NCI-H1694 (cell line): ENCODE measurements around the gene RASA1.
"Not testable (repeated sequence)": the region's sequence is repeated elsewhere in the genome, so short reads cannot be mapped to it uniquely, and the experiment has no call there.

Source experiments
- DNase-seq: peaks from one replicate; lab custom pipeline; 2025; lab: John Stamatoyannopoulos, UW

Gene RASA1

DNA sequence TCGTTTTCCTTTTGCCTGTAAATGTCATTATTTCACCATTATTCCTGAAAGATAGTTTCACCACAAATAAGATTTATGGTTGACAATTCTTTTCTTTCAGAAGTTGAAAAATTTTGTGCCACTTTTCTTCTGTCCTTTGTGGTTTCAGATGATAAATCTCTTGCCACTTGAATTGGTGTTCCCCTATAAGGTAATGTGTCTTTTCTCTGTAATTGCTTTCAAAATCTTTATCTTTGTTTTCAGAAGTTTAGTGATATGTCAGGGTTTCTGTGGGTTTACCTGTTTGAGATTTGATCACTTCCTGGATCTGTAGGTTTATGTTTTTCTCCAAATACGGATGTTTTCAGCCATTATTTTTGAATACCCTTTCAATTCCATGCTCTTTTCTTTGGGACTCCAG is 14.6 kb downstream of the RASA1 start:
- DNase-seq: no peak

DNA sequence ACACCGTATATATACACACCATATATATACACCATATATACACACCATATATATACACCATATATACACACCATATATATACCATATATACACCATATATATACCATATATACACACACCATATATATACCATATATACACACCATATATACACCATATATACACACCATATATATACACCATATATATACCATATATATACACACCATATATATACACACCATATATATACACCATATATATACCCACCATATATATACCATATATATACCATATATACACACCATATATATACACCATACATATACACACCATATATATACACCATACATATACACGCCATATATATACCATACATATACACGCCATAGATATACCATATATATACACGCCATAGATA is 19.6 kb downstream of the RASA1 start:
- DNase-seq: not testable (repeated sequence)

DNA sequence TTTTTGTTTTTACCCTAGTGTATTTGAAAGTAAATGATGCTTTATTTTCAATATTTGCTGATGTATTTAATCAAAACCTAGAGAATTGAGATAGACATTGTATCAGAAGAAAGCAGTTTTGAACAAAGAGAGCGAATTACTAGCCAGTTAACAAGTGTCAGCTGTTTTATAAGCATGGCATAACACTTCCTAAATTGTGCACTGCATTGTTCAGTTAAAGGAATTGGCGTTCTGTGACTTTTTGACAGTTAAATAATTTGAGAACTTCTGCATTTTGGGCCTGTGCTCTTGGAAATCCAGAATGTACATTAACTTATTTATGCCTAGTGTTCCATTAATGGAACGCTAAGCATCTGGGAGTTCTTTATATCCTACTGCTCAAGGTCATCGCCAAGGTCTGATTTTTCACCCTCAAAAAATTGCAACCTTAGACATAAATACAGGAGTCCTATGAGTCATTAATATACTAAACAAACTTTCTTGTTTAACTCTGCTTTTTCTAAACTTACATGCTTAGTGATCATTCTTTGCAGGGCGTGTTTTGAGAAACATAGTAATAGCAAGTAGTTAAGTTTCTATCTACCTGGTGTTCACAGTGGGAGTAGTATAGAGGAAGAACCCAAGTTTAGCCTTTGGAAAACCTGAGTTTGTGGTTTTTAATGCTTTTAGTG is 31.1 kb downstream of the RASA1 start:
- DNase-seq: no peak

DNA sequence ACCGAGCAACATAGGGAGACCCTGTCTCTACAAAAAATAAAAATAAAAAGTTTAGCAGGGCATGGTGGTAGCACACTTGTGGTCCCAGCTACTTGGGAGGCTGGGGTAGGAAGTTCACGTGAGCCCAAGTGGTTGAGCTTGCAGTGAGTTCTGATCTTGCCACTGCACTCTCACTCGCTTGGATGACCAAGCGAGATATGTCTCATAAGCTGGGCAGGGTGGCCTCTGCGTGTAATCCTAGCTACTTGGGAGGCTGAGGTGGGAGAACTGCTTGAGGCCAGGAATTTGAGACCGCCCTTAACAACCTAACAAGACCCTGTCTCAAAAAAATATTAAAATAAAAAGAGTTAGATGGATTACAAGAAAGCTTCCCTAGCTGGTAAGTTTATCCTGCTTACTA is 32.5 kb downstream of the RASA1 start:
- DNase-seq: no peak

DNA sequence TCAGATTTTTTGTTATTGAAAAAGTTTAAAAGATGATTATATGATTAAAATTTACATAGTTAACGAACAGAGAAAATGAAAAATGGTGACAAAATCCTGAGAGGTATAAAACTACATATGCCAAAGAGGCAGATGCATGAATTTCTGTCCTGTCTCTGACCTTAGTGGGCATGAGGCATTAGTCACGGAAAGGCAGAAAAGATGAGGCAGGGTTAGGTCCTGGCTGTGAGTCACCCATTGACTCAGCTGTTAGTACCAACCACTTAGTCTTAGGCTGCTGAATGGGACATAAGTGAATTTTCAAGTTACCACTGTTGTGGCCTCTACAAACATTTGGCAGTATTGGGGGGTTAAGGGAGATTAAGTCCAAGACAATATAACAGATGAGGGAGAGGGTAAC is 33.1 kb downstream of the RASA1 start:
- no peak for DNase-seq

DNA sequence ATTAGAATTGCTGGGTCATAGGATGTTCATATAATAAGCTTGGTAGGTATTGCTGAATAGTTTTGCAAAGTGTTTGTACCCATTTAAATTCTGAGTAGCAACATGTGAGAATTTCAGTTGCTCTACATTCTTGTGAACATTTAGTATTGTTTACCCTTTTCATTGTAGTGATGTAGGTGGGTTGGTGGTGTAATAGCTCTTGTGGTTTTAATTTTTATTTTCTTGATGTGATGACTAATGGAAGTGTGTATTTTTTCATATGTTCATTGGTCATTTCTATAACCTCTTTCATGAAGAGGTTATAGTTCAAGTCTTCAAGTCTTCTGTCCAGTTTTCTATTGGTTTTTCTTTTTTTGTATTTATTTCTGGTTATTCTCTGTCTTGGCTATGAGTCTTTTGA is 34.4 kb downstream of the RASA1 start:
- DNase-seq: no peak

DNA sequence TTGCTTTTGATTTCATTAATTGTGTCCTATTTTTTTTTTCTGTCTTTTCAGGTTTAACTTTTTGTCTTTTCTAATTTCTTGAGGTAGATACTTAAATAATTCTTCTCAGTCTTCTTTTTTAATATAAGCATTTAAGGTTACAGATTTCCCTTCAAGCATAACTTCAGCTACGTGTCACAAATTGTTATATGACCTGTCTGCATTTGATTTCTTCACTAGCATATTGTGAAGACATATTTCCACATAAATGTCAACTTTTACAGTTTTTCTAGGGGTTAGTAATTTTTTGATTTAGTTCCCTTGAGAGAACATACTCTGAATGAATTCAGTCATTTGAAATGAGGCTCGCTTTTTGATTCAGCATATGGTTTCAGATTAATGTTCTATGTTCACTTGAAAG is 35.6 kb downstream of the RASA1 start:
- no peak for DNase-seq

DNA sequence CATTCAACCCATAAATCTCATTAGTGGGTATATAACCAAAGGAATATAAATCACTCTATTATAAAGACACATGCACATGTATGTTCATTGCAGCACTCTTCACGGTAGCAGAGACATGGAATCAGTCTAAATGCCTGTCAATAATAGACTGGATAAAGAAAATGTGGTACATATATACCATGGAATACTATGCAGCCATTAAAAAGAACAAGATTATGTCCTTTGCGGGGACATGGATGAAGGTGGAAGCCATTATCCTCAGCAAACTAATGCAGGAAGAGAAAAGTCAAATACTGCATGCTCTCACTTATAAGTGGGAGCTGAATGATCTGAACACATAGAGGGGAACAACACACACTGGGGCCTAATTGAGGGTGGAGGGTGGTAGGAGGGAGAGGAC is 38.4 kb downstream of the RASA1 start:
- DNase-seq: not testable (repeated sequence)

DNA sequence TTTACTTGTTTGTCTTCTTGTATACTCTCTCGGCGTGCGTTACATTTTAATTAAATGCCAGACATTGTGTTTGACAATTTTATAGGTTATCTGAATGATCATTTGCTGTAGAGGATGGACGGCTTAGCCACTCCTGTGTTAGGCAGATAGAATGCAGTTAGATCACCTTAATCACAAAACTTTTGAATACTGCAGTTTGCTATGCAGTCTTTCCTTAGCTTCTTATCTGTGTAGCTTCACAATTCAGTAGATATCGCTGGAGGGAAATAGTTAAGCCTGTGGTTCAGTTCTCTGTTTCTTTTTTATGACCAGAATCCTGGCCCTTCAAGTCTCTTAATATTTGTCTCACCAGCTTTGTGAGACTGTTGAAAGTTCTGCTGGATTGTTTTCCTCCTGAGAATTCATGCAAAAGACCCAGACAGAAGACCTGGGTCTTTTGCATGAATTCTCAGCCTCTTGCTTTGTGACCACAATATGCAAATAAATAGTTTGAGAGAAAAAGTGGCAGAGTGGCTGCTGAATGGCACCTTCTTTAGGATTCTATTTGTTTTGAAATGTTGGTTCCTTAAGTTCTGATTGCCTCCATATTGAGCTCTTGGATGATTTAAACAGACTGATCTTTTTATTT is 40.2 kb downstream of the RASA1 start:
- DNase-seq: no peak

DNA sequence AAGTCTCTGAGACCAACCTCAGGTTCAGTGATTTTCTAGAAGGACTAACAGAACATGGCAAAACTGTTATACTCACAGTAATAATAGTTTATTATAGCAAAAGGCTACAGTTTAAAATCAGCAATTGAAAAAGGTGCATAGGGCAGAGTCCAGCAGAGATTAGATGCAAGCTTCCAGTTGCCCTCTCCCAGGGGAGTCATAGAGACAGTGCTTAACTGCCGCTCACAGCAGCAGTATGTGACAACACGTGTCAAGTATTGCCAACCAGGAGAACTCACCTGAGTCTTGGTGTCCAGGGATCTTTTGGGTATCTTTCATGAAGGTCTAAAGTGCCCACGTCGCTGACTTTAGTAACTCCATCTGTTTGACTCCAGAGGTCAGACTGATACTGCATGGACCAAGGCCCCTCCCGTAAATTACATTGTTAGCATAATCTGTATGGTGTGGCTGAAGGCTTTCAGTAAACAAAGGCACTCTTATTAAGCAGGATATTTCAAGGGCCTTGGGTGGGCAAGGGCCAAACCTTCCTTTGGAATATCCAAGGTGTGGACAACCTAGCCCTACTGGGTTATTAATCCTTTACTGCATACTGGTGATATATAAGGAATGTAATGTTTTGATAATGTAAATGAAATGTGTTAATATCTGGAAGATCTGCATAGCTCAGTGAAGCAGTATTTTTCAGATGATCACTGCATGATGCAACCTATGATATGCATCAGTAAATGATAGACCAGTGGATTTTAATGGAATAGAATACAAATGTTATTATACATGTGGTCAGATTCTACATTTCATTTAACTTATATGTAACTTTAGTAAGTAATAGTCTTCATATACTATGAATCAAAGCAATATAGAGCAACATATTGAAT is 44.0 kb downstream of the RASA1 start:
- no peak for DNase-seq

DNA sequence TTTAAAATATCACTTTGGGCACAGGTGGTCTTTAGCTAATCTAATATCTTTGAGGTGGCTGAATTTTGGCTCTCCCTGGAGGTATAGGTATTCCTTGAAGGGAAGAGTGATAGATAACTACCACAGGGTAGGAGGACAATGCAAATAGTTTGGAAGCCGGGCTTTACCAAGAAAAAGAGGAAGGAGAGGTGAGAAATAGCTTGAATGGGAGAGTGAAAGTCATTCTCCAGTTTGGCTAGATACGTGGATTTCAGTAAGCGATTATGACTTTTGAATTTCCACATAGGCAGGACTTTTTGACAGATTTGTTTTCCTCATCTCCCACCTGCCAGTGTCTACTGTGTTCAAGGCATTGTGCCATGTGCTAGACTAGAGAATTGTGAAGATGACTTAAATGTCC is 45.5 kb downstream of the RASA1 start:
- DNase-seq: no peak

GRCh38 chr5:87319469-87319868 is 51.8 kb downstream of the RASA1 start:
- no peak for DNase-seq

DNA sequence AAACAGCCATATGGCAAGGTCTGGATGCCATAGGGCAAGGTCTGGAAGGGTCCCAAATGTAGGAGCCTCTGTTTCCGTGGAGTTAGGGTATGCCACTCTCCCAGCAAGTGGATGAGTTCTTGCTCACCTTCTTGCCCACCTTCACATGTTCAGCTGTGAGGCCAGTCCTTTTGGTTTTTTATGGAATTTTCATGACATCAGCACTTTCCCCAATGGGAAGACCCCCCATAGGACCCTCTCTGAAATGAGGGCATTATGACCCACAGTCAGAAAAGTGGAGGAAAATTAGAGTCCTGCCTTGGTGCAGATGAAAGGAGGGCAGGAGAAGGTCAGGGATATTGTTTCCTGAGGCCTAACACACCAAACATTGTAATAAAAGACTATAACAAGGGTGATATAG is 53.9 kb downstream of the RASA1 start:
- DNase-seq: no peak

GRCh38 chr5:87322381-87322780 is 54.7 kb downstream of the RASA1 start:
- DNase-seq: no peak

GRCh38 chr5:87327998-87328397 is 60.3 kb downstream of the RASA1 start:
- no peak for DNase-seq

DNA sequence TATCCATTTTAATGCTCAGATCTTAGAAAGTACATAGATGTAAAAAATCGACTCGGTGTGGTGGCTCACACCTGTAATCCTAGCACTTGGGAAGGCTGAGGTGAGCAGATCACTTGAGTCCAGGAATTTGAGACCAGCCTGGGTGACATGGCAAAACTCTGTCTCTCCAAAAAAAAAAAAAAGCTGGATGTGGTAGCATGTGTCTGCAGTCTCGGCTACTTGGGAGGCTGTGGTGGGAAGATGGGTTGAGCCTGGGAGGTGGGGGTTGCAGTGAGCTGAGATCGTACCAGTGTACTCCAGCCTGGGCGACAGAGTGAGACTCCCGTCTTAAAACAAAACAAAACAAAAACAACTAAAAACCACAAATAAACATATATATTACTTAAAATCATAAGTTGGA is 61.4 kb downstream of the RASA1 start:
- no peak for DNase-seq

DNA sequence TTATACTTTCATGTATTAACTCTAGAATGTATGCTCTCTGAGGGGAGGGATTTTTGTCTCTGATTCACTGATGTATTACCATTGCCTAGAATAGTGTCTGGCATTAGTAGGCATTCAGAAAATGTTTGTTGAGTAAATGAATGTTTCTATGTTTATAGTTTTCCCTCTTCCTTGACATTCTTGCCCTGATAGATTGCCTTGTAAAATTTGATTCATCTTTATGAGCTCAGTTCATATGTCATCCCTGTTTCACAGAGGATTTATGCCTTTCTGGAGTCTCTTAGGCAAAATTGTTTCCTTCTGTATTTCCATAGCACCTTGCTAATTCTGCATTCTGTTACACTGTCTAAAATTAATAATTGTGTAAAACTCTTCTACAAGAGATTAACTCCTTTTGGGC is 72.3 kb downstream of the RASA1 start:
- DNase-seq: no peak

- DNase-seq: no peak
Measured at GRCh38 chr5:87340716-87341115, 73.0 kb downstream of the RASA1 start.

DNA sequence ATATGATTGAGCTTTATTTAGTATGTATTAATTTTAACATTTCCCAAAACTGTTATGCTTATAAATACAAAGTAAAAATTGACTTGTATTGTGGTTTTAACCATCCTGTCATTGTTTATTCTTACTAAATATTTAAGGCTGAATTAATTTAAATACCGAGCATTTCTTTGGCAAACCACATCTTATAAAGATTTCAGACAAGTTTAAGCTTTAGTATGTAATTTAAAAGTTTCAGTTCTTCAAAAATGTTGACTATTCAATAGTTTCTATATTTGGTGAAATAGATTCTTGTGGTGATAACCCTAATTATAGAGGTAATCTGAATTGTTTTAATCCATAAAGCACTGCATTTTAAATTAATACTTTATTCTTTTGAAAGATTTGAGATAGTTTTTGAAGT is 79.6 kb downstream of the RASA1 start:
- DNase-seq: no peak

DNA sequence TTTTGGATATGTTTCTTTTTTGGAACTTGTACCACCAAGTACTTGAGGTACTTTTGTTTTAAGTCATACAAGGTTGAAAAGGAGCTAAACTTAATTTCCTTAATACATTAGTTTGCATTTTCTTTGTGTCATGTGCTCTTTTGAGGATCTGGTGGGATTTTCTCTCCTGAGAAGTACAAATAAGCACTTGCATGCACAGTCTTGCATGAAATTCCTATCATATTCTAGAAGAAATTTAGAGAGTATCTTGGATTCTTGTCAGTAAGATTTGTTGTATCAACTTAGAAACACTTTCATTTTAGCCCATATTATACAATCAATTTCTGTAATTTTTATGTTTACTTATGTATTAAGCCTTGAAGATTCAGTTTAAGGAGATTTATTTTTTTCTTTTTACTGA is 80.2 kb downstream of the RASA1 start:
- no peak for DNase-seq

DNA sequence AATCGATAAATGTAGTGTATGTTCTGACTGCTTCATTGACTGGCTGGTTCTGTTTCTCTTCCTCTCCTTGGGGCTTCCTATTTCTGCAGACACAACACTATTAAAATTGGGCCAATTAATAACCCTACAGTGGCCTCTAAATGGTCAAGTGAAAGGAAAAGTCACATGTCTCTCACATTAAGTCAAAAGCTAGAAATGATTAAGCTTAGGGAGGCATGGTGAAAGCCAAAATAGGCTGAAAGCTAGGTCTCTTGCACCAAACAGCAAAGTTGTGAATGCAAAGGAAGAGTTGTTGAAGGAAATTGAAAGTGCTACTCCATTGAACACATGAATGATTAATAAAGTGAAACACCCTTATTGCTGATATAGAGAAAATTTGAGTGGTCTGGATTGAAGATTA is 86.8 kb downstream of the RASA1 start:
- DNase-seq: no peak

- DNase-seq: no peak
Measured at GRCh38 chr5:87359106-87359505, 91.4 kb downstream of the RASA1 start.

GRCh38 chr5:87360132-87360531 is 92.4 kb downstream of the RASA1 start:
- DNase-seq: no peak
